HG02852 (cell line): ENCODE data around the gene CACNG6.

Source experiments
- ATAC-seq: cut with Tn5 transposase; IDR thresholded peaks from one replicate; pipeline ENCODE4 v1.9.1; 2021; ENCODE audit warnings: mild to moderate bottlenecking, moderate library complexity; ENCODE audit not compliant: unreplicated experiment

The CACNG6 gene

DNA sequence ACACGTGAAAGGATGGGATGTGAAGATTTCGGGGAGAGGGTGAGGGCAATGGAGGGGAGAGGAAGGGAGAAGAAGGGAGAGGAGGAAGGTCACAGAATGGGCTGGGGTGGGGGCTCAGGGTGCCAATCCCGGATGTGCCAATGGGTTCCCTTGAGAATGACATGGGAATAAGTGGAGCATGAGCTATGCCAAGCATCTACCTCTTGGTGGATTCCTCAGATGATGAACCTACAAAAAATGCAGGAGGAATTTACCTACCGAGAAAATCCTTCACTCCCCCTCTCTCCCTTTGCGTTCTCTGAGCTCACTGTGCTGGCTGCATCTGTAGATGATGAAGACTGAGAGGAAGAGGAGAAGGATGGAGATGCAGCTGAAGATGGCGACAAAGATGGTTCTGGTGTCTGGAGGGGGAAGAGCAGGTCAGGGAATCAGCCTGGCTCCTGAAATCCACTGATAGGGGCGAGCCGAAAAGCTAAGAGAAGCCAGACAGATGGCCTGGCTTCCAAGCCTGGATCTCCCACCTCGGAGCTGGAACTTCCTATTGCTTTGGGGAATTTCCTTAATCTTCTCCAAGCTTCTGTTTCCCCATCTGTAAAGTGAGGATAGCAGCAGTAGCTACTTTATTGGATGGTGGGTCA is 50.7 kb downstream of the CACNG6 start:
- no peak for ATAC-seq

GRCh38 chr19:54042989-54043388 is 51.6 kb downstream of the CACNG6 start:
- no peak for ATAC-seq

DNA sequence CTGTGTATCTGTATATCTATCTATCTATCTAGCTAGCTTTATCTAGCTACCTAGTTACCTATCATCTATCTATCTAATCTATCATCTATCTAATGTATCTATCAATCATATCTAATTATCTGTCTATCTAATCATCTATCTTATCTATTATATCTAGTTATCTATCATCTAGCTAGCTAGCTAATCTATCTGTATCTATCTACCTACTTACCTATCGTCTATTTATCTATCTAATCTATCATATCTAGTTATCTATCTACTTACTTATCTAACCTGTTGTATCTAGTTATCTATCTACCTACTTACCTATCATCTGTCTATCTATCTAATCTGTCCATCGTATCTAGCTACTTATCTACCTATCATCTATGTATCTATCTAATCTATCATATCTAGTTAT is 54.3 kb downstream of the CACNG6 start:
- no peak for ATAC-seq

DNA sequence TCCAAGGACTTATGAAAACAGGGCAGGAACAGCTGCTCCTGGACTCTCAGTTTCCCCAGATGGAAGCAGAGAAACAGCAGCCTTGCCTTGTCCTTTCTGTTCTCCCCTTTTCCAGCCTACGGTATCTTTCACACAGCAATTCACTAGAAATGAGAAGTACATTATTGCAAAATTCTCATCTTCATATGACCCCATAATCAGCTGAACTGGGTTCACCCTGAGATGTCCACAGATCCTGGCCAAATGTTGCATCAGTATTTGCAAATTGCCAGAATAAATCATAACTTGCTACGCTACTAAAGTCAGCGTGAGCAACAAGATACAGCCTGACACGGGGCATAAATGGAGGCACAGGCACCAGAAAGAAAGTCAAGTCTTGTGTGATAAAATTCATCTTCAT is 56.2 kb downstream of the CACNG6 start:
- no peak for ATAC-seq
